CD4-positive, alpha-beta T cell treated with Interleukin-17A for 4 hours (primary cell): ENCODE results near the gene ATP5MG.

Source experiments
- DNase-seq: peaks from one replicate; pipeline ENCODE4 v3.0.0-alpha.2; 2020; ENCODE audit warnings: mixed read lengths

Gene ATP5MG

GRCh38 chr11:118442908-118443589 lies 41.6 kb downstream of the ATP5MG start:
- DNase-seq: no peak

GRCh38 chr11:118443590-118444218 lies 42.3 kb downstream of the ATP5MG start:
- DNase-seq: no peak

- DNase-seq: no peak
Measured at GRCh38 chr11:118447423-118447822, 46.0 kb downstream of the ATP5MG start.

- no peak for DNase-seq
Measured at GRCh38 chr11:118448294-118448693, 46.9 kb downstream of the ATP5MG start.

GRCh38 chr11:118449316-118449918 lies 48.0 kb downstream of the ATP5MG start:
- DNase-seq: no peak

GRCh38 chr11:118450451-118450850 lies 49.0 kb downstream of the ATP5MG start:
- no peak for DNase-seq
